ENCODE measurements around the gene IGSF5.
"Not testable (repeated sequence)": the region's sequence is repeated elsewhere in the genome, so short reads cannot be mapped to it uniquely, and the experiment has no call there.

The IGSF5 gene

DNA sequence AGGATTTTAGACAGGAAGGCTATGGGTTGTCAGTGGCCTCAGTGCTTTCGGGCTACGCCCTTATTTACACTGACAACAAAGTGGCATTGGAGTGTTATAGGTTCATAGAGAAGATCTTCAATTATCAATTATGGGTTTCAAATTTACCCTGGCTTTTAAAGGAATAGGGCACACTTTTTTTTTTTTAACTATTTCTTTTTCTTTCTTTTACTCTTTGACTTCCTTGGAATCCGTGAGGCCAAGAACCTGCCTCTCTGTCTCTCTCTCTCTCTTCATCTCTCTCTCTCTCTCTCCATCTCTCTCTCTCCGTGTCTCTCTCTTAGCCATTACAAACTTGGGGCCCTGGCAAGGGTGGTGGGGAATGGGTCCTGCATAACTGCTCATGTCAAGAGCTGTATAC is at the start of gene IGSF5:
Gene IGSF5 (plus strand): TSS at position 301 of the 400 bp plus-strand sequence. CDS start 327 bp downstream, outside the sequence.
- DNase-seq, result not testable (repeated sequence)

DNA sequence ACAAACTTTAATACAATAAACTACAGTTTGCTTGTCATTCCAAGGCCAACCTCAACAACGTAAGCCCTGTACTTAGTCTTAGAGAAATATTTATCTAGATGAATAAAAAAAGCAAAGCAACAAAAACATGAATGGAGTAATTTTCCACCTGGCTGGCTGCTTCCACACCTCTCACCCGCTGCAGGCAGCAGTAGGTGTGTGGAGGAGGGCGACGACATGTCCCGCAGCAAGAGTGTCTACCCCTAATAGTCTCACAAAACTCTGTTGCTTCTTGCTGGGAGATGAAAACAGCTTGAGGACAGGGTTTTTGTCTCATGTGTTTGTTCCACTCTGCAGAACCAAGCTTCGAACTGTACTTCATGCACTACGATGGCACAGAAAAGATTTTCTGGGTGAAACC is 48.8 kb upstream of the IGSF5 start:
- DNase-seq, result no peak

DNA sequence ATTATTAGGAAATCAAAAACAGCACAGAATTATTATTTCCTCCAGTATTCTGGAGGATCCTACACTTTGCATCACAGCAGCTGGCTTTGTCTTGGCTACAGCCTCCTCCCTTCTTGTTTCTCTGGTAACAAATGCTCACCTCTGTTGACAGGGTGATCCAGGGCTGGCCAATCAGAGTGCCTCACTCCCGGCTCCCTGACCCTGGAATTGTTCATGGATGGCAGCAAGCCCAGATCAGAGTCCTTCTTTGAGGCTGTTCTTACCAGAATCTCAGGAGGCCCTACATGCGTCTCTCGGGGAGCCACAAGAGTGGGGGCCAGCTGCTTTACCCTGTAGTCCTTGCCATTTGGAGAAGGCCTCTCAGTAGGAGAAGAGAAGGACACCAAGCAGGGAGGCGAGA is 48.4 kb upstream of the IGSF5 start:
- DNase-seq, result no peak

DNA sequence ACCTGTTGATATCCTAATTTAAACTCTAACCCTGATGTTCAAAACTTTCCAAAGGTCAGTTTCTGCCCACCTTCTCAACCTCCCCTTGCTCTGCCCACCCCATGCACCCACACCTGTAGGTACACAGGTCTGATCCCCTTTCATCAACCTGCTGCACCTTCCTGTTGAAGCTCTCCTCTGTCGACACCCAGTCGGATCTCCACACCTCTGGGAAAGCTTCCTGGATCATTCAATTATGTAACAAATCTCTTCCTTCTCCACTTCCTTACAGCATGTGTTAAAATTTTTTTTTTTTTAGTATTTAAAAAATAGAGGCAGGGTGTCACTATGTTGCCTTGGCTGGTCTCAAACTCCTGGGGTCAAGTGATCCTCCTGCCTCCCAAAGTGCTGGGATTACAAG is 44.7 kb upstream of the IGSF5 start:
- no peak for DNase-seq

DNA sequence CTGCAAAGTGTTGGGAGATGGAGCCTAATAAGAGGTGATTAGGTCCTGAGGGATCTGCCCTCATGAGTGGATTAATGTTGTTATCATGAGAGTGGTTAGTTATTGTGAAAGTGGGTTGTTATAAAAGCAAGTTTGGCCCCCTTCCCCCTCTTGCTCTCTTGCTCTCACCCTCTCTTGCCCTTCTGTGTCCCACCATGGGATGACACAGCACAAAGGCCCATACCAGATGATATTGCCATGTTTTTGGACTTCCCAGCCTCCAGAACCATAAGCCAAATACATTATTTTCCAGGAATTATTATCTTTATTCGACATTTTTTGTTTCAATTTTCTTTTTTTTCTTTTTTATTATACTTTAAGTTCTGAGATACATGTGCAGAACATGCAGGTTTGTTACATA is 41.4 kb upstream of the IGSF5 start:
- no peak for DNase-seq

DNA sequence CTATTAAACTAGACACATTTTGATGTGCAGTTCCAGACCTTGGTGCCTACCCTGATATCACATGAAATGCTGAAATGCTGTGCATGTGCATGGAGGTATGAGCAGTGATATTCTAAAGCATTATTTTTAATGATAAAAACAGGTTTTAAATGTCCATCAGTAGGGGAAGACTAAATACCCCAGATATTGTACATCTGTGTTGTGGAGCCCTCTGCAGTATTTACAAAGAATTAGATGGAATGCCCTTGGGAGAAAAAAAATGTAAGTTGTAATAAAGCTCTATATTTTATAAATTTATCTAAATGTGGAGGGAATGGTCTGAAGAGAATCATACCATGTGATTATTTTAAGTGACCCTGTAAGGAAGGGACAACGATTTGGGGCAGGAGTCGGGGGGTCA is 39.1 kb upstream of the IGSF5 start:
- DNase-seq, result no peak

DNA sequence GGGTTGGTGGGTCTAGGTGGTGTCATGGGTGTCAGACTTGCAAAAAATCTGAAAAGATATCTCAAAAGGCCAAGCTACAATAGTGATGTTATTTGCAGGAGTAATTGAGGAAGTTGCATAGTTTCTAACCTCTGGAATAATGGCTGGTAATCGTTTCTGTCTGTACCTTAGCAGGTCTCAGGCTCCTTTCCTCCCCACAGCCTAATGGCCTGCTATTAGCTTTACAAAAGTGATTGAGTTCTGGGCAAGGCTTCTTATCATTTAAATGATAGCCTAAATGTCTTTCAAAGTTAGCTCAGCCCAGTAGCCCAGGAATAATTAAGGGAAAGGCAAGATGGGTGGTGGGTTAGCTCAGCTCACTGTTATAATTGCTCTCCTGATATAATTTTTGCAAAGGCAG is 37.7 kb upstream of the IGSF5 start:
- DNase-seq, result no peak

DNA sequence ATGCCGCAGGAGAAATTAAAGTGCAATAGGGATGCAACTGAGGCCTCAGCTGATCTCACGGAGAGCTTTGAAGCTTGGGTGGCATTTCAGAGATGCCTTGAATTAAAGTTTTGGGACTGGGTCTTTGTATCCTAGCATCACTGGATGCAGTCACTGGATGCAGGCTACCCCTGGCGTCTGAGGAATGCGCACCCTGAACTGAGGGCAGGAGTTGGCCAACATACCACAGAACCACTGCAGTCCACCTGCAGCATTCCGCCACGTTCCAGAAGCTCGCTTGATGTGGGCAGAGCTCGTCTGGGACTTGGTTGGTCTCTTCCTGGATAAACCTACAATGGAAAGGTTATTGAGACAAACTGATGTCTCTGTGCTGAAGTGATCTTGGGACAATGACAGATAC is 34.1 kb upstream of the IGSF5 start:
- DNase-seq, result no peak

DNA sequence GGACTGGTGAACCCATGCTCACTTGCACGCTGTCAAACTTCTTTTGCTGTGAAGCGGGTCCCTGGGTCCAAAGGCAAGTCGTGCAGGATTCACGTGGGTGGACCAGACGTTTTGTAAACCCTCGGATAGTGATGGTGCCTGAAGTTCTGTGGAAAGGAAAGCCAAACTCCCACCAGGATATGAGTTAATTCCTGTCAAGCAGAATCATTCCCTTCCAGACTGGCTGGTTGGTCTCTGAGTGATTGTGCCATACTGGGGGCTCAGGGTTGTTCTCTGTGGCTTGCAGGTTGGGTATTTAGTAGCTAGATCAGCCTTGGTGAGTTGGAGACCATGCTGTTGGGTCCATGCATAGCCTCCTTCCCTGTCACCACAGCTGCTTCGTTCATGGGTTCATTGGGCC is 32.7 kb upstream of the IGSF5 start:
- DNase-seq, result no peak

DNA sequence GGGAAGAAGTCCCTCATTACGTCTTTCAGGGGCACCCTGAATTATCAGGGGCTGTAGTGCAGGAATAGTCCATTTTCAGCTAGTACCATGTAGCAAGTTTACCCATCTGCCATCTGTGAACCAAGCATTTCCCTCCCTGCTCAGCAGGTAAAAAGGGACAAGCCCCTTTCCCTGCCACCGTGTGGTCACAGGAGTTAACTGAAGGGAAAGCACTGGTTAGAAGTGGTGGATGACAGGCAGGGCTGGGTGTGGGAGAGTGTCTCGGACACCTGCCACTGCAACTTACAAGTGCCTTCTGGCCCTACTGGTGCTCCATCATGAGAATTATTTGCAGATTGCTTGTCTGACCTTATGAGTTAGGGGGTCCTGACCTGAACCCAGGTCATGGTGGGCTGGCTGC is 32.0 kb upstream of the IGSF5 start:
- no peak for DNase-seq

DNA sequence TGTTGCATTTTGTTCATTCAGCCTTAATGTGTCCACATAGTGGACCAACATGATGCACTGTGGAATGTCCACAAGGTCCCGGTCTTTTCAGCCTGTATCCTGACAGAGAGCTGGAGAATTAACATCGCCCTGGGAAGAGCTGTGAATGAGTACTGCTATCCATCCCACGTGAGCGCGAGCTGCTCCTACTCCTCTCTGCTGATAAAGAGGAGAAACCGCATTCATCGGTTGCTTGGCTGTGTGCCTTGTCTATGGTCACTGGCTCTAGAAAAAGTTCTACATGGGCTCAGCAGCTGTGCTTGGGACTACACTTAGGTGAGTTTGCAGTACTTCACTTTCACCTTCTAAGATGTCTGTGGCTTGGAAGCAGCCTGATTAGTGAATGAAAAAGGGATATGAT is 31.1 kb upstream of the IGSF5 start:
- no peak for DNase-seq

DNA sequence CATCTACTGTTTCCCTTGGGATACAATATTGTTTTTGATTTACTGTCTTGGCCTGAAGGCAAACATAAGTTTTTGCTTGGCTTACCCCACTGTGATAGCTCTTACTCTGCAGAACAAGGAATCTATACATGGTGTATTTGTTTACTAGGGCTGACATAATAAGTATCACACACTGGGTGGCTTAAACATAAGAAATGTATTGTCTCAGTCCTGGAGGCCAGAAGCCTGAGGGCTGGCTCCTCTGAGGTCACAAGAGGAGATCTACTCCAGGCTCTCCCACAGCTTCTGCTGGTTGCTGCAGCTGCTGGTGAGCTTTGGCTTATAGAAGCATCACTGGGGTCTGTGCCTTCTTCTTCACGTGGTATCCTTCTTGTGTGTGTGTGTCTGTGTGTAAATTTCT is 30.7 kb upstream of the IGSF5 start:
- DNase-seq, result no peak

DNA sequence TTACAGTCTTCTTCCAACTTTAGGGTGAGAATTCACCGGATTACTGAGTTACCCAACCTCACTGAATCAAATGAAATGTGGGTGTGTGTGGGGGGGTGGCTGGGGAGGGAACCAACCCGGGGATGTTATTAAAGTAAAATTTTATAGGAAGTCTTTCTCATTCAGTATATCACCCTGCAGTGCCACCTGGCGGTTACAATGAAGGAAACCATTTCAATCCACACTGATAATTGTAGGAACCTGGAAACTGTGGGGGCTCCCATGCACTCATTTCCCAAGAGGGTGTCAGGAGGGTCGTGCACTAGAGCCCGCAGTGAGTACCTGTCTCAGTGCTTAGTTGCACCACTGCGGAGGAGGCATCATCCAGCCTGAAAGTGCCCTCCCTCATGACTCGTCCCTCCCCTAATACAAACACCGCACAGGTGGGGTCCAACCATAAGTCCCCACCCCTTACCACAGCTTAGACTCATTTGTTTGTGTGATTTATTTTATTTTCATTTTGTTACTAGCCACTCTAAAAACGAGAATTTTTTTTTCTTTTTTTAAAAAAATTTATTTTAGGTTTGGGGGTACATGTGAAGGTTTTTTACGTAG is 29.1 kb upstream of the IGSF5 start:
- peak; percentile 67 for DNase-seq

DNA sequence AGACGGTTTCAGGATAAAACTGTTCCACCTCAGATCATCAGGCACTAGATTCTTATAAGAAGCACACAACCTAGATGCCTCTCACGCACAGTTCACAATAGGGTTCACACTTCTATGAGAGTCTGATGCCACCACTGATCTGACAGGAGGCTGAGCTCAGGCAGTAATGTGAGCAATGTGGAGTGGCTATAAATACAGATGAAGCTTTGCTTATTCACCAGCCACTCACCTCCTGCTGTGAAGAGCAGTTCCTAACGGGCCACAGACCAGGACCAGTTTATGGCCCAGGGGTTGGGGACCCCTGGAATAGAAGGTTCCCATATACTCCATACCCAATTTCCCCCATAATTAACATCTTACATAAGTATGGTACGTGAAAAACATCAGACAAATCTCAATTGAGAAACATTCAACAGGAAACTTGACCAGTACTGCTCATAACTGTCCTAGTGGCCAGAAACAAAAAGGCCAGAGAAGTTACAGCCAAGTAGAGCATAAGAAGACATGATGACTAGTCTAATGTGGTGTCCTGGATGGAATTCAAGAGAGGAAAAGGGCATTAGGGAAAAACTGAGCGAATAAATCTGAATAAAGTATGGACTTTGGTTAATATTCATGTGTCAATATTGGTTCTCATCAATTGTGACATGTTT is 24.7 kb upstream of the IGSF5 start:
- no peak for DNase-seq

DNA sequence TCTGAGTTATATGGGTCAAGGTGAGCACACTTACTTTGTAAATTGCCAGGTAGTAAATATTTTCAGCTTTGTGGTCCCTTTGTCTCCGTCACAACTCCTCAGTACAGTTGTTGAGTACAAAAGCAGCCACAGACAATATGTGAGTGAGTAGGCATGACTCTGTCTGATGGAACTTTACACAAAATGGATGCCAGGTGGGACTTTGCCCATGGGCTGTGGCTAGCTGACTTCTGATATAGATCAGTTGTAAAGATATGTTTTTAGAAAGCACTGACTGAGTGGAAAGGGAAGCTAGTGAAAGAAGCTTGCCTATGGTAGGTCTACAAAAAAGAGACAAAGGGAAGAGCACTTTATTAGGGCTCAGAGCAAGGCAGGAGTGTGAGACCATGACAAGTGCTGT is 23.1 kb upstream of the IGSF5 start:
- no peak for DNase-seq

DNA sequence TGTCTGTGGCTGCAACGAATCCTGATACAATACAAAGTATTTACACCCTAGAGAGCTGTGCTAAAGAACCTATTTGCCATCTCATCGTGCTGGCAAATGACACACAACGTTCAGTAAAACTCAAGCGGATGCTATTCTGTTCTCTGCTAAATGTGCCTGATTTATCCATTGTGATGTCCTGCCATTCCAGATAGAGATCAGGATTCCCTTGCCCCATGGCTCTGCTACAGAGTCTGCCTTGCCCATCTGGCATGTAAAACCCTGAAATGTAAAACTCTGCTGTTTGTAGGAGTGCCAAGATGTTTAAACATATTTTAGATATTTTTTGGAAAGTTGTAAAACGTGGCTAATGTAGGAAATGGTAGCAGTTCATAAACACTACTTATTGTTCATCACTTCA is 20.0 kb upstream of the IGSF5 start:
- no peak for DNase-seq

DNA sequence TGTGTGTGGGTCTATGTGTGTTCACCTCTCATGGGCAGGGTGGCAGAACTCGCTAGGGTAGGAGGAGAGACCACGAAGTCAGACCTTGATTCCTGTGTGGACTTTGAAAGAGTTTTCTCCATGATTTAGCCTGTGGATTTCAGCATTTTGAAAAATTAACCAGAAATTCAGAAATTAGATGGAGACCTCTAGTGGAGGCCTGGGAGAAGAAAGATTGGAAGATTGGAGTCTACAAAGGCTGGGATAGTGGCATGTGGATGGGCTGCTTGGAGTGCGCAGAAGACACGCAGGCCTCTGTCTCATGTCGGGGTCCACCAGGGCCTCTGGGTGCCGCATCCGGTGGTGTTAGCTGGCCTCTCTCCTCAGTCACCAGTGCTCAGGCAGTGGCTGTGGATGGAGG is 18.9 kb upstream of the IGSF5 start:
- no peak for DNase-seq

DNA sequence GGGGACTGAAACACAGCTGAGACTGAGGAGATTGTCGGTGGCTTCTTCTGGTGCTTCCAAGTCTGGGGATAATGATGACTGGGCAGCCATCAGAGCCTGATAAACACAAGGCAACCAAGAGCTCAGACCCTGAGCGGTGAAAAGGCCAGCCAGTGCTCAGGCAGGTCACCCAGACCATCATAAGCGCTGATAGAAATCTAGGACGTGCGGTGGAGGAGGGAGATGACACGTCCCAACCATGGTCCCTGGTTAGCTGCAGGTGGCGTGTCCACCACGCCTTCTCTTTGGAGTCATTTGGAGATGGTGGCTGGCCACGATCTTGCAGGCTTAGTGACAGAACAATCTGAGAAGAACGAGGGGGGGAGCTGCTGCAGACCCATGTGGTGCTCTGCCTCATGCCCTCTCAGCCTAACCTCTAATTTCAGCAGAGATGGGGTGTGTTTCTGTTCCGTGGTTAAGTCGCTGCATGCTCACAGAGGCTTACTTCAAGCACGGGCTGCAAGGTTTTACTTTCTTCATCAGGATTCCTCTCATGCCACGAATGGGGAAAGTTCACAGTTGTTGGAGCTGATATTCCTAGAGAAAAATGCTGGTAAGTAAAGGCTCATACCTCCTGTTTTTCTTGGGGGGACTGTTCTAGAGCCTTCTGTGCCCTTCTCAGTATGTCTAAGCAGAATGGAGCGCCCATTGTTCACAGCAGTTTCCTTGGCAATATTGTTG is 17.4 kb upstream of the IGSF5 start:
- no peak for DNase-seq

DNA sequence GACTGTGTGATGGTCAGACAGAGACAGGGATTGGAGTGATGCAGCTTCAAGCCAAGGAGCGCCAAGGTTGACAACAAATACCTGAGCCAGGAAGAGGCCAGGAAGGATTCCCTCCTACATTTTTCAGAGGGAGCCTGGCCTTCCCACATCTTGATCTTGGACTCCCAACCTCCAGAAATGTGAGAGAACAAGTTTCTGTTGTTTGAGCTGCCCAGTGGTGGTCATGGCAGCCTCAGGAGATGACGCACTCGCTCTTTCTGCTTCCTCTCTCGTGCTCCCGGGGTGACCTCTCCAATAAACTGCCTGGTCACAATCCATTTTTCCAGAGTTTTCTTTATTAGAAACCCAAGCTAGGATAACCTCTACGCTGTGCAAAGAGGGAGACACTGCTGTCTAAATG is 16.6 kb upstream of the IGSF5 start:
- DNase-seq, result no peak

DNA sequence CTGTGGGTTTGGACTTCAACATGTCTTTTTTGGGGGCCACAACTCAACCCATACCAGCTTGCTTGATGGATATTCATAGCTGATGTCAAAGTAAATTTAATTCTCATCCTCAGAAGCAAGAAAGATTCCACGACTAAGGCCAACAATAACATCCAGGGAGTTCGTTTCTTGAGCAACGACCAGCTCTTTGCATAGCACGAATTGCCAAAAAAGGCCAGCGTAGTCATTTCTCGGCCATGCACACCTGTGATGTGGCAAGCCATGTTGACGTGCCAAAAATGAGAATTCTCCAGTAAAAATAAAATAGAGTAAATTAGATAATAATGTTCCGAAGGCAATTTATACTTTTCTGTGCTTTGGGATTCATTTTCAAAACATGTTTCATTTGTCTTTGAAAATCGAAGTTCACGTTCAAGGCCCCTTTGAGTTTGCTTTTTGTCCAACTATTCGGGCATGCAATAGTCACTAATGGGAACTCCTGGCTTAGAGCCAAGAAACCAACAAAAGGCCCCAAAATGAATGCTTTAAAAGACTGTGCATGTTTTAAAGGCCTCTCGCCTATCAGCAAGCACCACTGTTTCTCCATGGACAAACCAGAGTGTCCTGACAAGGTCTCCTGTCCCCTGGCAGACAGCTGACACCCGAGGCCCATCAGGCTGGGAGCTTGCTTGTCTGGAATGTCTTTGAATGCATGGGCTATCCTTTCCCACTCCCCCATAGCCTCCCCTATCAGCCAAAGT is 14.4 kb upstream of the IGSF5 start:
- no peak for DNase-seq

DNA sequence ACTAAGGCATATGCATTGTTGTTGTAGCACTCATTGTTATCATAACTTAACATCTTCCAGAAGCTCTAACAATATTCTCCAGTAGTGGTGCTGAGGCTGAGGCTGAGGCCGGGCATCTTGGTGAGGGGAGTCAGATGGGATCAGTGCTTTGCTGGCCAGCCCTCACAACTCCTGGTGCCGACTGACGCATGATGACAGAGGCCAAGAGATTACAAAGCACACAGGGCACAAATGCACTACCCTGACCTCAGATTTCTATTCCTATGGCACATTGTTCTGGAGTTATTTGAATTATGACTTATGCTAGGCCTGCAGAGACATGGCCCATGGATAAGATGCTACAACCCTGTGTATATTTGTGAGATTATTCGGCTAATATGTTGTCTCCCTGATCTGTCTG is 8.3 kb upstream of the IGSF5 start:
- DNase-seq, result no peak

DNA sequence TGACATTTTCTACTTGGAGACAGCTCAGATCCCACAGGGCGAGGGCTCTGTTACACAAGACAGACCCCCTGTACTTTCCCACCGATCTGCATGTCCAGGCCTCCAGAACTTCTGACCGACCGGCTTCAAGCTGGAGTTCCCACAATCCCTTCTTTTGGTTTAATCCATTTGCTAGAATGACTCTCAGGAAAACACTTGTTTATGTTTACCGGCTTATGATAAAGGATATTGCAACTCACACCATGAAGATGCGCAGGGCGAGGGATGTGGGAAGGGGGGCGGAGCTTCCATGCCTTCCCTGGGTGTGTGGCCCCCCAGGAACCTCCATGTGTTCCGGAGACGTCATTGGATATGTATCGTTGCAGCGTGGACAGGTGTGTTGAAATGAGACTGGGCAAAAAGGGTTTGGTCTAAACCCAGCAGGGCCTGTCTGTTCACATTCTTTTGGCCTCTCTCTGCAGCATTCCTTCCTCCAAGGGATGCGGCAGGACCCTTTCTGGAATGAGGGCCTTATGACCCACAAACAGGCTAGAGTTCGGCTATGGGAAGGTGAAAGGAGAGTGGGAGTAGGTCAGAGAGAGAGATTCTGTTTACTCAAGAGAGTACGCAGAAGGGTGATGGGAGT is 7.5 kb upstream of the IGSF5 start:
- DNase-seq, result no peak

DNA sequence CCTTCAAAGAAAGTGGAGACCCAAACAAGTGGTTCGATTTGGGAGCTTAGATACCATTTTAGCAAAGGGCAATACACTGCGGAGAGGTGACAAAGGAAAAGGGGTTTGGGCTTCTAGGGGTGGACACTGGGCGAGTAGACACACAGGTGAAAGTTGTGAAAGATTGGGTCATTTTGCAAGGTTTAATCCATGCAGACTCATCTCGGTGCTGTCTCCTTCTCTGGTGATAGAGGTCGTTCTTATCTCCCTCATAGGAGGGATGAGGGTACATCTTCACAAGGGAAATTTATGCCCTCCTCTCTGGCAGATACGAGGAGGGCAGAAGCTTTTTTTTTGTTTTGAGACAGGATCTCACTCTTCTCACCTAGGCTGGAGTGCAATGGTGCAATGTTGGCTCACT is 6.4 kb upstream of the IGSF5 start:
- no peak for DNase-seq
